ENCODE results near the gene CELF4. TPM values are rescaled to one million over a fixed set of nuclear protein-coding genes. Genes with fewer than 3 reads are reported as not detected.

Gene CELF4
- total RNA-seq, 1 experiment from 2014 or later: 0.40 TPM

DNA sequence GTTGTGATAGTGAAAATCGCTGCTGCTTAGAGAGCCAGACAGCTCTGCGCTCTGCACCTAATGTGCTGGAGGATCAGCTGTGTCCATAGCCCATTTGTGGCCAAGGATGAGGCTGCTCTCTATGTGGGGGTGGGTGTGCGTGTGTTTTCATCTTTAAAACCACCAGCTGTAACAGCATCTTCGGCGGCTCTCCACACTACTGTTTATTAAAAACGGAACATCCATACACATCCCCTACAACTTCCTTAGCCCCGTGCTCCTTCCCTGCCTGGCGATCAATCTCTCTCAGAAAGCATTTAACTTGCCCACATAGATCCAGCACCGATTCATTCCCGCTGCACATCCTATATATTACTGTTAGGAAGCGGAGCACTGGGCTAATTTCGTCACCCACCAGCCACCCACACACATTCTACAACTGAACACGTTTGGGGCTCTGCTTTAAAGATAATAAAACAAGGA, 1.6 kb downstream of the CELF4 start:
- H3K4me1 ChIP-seq (ENCODE audit: insufficient read depth, low read length): no peaks in the 10 kb centered on the region
- no TSS peak for BruUV-seq (replicated peaks)
- intact Hi-C loops (cut with micrococcal nuclease): no loop called here

GRCh38 chr18:37561986-37562385, 3.6 kb downstream of the CELF4 start:
- ATAC-seq (no peak), DNase-seq (no peak)
- no peaks in the 10 kb centered on the region for H3K9me3 ChIP-seq (ENCODE audit: low read length)
- H3K79me2 ChIP-seq (ENCODE audit: low read length): no peaks in the 10 kb centered on the region
- no peaks in the 10 kb centered on the region for H4K20me1 ChIP-seq (ENCODE audit: low read length)
- H3K4me2 ChIP-seq (ENCODE audit: low read length): no peak overlapping the region
- H3K4me3 ChIP-seq (ENCODE audit: low read length): no peak overlapping the region
- H3K9ac ChIP-seq (ENCODE audit: low read length): no peak overlapping the region
- no peaks in the 10 kb centered on the region for H3K36me3 ChIP-seq (ENCODE audit: low read depth, low read length)
- H2AFZ ChIP-seq (ENCODE audit: low read length): no peak overlapping the region
- ChIA-PET POLR2A (ENCODE audit: unreplicated experiment) (no interaction called here), CTCF (no interaction called here)
- no peaks in the 10 kb centered on the region for H3K4me1 ChIP-seq (ENCODE audit: insufficient read depth, low read length)
- no peak overlapping the region for H3K27ac ChIP-seq (ENCODE audit: low read length)
- peaks cover 16% of the 10 kb centered on the region for H3K27me3 ChIP-seq (ENCODE audit: low read length)
- no peaks in the 10 kb centered on the region for H3F3A ChIP-seq (ENCODE audit: low read length, unreplicated experiment)
- no peaks in the 10 kb centered on the region for H3K9me2 ChIP-seq (replicated peaks; ENCODE audit: low read length)
- TF ChIP-seq EZH2phosphoT487 (IDR thresholded peaks at IDR 0.05; ENCODE audit: borderline replicate concordance, low read length) (no peak), EZH2 (IDR thresholded peaks at IDR 0.05; ENCODE audit: low read length, unreplicated experiment) (no peak), CTCF (conservative IDR thresholded peaks at IDR 0.05; ENCODE audit: low read depth, low read length) (no peak)
- intact Hi-C loops (cut with micrococcal nuclease): no loop called here
- BruUV-seq (replicated peaks): no TSS peak

More for the DNA sequence above, 1.6 kb downstream of the CELF4 start:
- H3K36me3 ChIP-seq (ENCODE audit: low read depth, low read length): no peaks in the 10 kb centered on the region
- CTCF ChIA-PET: no interaction called here
- POLR2A ChIA-PET (ENCODE audit: unreplicated experiment): no interaction called here
- H3K9me2 ChIP-seq (replicated peaks; ENCODE audit: low read length): no peaks in the 10 kb centered on the region
- no peaks in the 10 kb centered on the region for H3F3A ChIP-seq (ENCODE audit: low read length, unreplicated experiment)
- no peak overlapping the region for H3K4me3 ChIP-seq (ENCODE audit: low read length)
- no peak overlapping the region for H3K9ac ChIP-seq (ENCODE audit: low read length)
- H3K79me2 ChIP-seq (ENCODE audit: low read length): no peaks in the 10 kb centered on the region
- H3K27me3 ChIP-seq (ENCODE audit: low read length): peaks cover 28% of the 10 kb centered on the region
- H4K20me1 ChIP-seq (ENCODE audit: low read length): no peaks in the 10 kb centered on the region
- H3K27ac ChIP-seq (ENCODE audit: low read length): no peak overlapping the region
- H3K4me2 ChIP-seq (ENCODE audit: low read length): no peak overlapping the region
- H3K9me3 ChIP-seq (ENCODE audit: low read length): no peaks in the 10 kb centered on the region
- TF ChIP-seq EZH2phosphoT487 (IDR thresholded peaks at IDR 0.05; ENCODE audit: borderline replicate concordance, low read length) (no peak), CTCF (conservative IDR thresholded peaks at IDR 0.05; ENCODE audit: low read depth, low read length) (no peak), EZH2 (IDR thresholded peaks at IDR 0.05; ENCODE audit: low read length, unreplicated experiment) (no peak)
- DNase-seq (no peak), ATAC-seq (no peak)
- H2AFZ ChIP-seq (ENCODE audit: low read length): no peak overlapping the region

- H3K4me1 ChIP-seq (ENCODE audit: insufficient read depth, low read length): no peaks in the 10 kb centered on the region
- H2AFZ ChIP-seq (ENCODE audit: low read length): no peak overlapping the region
- POLR2A ChIA-PET (ENCODE audit: unreplicated experiment): no interaction called here
- H3K9ac ChIP-seq (ENCODE audit: low read length): no peak overlapping the region
- no peaks in the 10 kb centered on the region for H3K36me3 ChIP-seq (ENCODE audit: low read depth, low read length)
- intact Hi-C loops (cut with micrococcal nuclease): no loop called here
- no peaks in the 10 kb centered on the region for H3K9me2 ChIP-seq (replicated peaks; ENCODE audit: low read length)
- no peaks in the 10 kb centered on the region for H3K9me3 ChIP-seq (ENCODE audit: low read length)
- H3K27ac ChIP-seq (ENCODE audit: low read length): no peak overlapping the region
- H3K79me2 ChIP-seq (ENCODE audit: low read length): no peaks in the 10 kb centered on the region
- CTCF ChIA-PET: no interaction called here
- no TSS peak for BruUV-seq (replicated peaks)
- DNase-seq: no peak
- no peaks in the 10 kb centered on the region for H4K20me1 ChIP-seq (ENCODE audit: low read length)
- ATAC-seq: no peak
- no peak for TF ChIP-seq EZH2phosphoT487 (IDR thresholded peaks at IDR 0.05; ENCODE audit: borderline replicate concordance, low read length)
- TF ChIP-seq EZH2 (IDR thresholded peaks at IDR 0.05; ENCODE audit: low read length, unreplicated experiment): no peak
- TF ChIP-seq CTCF (conservative IDR thresholded peaks at IDR 0.05; ENCODE audit: low read depth, low read length): no peak
- H3K4me3 ChIP-seq (ENCODE audit: low read length): no peak overlapping the region
- H3F3A ChIP-seq (ENCODE audit: low read length, unreplicated experiment): no peaks in the 10 kb centered on the region
- peaks cover 2% of the 10 kb centered on the region for H3K27me3 ChIP-seq (ENCODE audit: low read length)
- no peak overlapping the region for H3K4me2 ChIP-seq (ENCODE audit: low read length)
Observed at GRCh38 chr18:37560003-37560402, 5.6 kb downstream of the CELF4 start.

Data from PC-3 (cell line).